ENCODE measurements around the gene CCSAP.

The CCSAP gene

GRCh38 chr1:229284887-229285286 is 58.0 kb downstream of the CCSAP start:
- no peak for DNase-seq

- no peak for DNase-seq
Measured at GRCh38 chr1:229283183-229283611, 59.6 kb downstream of the CCSAP start.

GRCh38 chr1:229282295-229282823 is 60.5 kb downstream of the CCSAP start:
- no peak for DNase-seq

- DNase-seq, result no peak
Measured at GRCh38 chr1:229281339-229281926, 61.4 kb downstream of the CCSAP start.

- DNase-seq, result no peak
Measured at GRCh38 chr1:229280921-229281320, 61.9 kb downstream of the CCSAP start.

- DNase-seq, result no peak
Measured at GRCh38 chr1:229280037-229280828, 62.6 kb downstream of the CCSAP start.

- DNase-seq, result no peak
Measured at GRCh38 chr1:229279242-229279641, 63.6 kb downstream of the CCSAP start.

- no peak for DNase-seq
Measured at GRCh38 chr1:229278120-229278741, 64.6 kb downstream of the CCSAP start.

GRCh38 chr1:229275005-229275404 is 67.8 kb downstream of the CCSAP start:
- DNase-seq, result no peak

- no peak for DNase-seq
Measured at GRCh38 chr1:229273507-229274232, 69.2 kb downstream of the CCSAP start.

- DNase-seq, result no peak
Measured at GRCh38 chr1:229272164-229273158, 70.4 kb downstream of the CCSAP start.

- DNase-seq, result peak; percentile 32
Measured at GRCh38 chr1:229271448-229272159, 71.2 kb downstream of the CCSAP start.
